ENCODE measurements around the gene CORIN. TPM values are rescaled to one million over a fixed set of nuclear protein-coding genes. Genes with fewer than 3 reads are reported as not detected.

CORIN gene
- total and polyA plus RNA-seq, 2 of the 13 experiments (the other 11 are each of a cell fraction or from before 2014, with no cell fraction given) = 0.84 to 1.2 TPM

DNA sequence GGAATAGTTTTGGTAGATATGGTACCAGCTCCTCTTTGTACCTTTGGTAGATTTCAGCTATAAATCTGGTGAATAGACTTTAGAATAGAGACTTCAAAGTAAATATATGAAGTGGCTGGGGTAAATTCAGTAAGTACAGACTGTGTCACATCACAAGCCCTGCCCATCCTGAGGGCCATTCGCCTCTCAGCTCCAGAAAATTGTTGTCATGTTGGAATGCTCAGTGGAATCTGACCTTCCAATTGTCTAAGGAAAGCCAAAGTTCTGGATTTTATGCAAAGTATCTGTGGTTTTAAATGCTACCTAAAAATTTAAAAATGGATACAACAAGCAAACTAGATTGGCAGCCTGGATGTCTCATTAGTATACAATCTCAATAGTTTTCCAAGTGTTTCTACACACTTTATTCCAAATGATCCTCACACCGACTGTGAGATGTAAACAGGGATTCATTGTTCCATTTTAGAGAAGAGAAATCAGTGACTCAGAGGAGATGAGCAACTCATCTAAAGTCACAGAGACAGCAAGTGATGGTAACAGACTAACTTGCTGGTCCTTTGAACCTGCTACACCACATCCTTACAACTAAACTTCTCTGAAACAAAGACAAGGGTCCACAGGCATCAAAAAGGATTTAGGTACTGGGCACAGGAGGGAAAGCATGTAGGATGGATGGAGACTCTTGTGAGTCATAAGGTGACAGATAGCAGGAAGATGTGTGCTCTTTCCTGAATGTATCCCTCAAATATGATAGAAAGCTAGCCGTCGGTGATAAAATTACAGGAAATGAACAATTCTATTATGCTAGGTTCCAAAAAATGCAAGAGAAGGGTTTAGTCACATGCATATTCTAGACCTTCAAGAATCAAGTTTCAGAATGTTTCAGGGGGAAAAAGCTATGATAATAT, 225.5 kb downstream of the CORIN start:
- Histone ChIP-seq H3K4me2 (ENCODE audit: low read depth, low read length) (no peak overlapping the region), H3K9me3 (ENCODE audit: low read length) (no peaks in the 10 kb centered on the region), H3K4me3 (replicated peaks in 1 of 3; ENCODE audit: insufficient read depth in 1 of 3, low read depth in 2 of 3, low read length in 3 of 3) (no peak overlapping the region), H3K9ac (ENCODE audit: insufficient read depth, low read depth, low read length) (no peak overlapping the region), H3K36me3 (replicated peaks in 1 of 2; ENCODE audit: control insufficient read depth in 1 of 2, insufficient read depth in 2 of 2, low read length in 2 of 2) (no peaks in the 10 kb centered on the region), H3K4me1 (ENCODE audit: insufficient read depth, low read length) (no peaks in the 10 kb centered on the region), H3K79me2 (ENCODE audit: insufficient read depth, low read length) (no peaks in the 10 kb centered on the region), H4K20me1 (ENCODE audit: insufficient read depth, low read length) (no peaks in the 10 kb centered on the region), H3K27me3 (ENCODE audit: control insufficient read depth in 1 of 2, insufficient read depth in 2 of 2, low read length in 2 of 2) (no peaks in the 10 kb centered on the region), H3K27ac (ENCODE audit: extremely low read length, insufficient read depth, low read length) (no peak overlapping the region), H2AFZ (ENCODE audit: low read length) (no peak overlapping the region)
- no peak for ATAC-seq
- POLR2A ChIA-PET = no interaction called here
- in situ Hi-C loops (cut with HindIII; ENCODE audit: extremely low pct_ligation_motif_present, low pct_unique_long_range_greater_than_20kb) (no loop called here), intact Hi-C loops (cut with micrococcal nuclease; ENCODE audit: unreplicated experiment) (no loop called here)
- no peak for FAIRE-seq
- TF ChIP-seq SCMH1 (CRISPR knock-in tag; IDR thresholded peaks at IDR 0.05; ENCODE audit: borderline replicate concordance) (no peak), ZNF652 (CRISPR knock-in tag; IDR thresholded peaks at IDR 0.05; ENCODE audit: borderline replicate concordance, low read depth) (no peak), ZNF570 (CRISPR knock-in tag; IDR thresholded peaks at IDR 0.05; ENCODE audit: borderline replicate concordance) (no peak), ZNF891 (CRISPR knock-in tag; IDR thresholded peaks at IDR 0.05) (no peak), SMYD3 (CRISPR knock-in tag; IDR thresholded peaks at IDR 0.05) (no peak), ZFP36 (IDR thresholded peaks at IDR 0.05; ENCODE audit: borderline replicate concordance, low read depth, low read length, partially characterized antibody) (no peak), ZNF556 (CRISPR knock-in tag; IDR thresholded peaks at IDR 0.05; ENCODE audit: borderline replicate concordance) (no peak), ZBTB1 (CRISPR knock-in tag; IDR thresholded peaks at IDR 0.05; ENCODE audit: borderline replicate concordance) (no peak), ZNF326 (CRISPR knock-in tag; IDR thresholded peaks at IDR 0.05; ENCODE audit: borderline replicate concordance) (no peak), ZNF782 (CRISPR knock-in tag; IDR thresholded peaks at IDR 0.05; ENCODE audit: borderline replicate concordance) (no peak), ZNF841 (CRISPR knock-in tag; IDR thresholded peaks at IDR 0.05; ENCODE audit: borderline replicate concordance) (no peak), ZNF562 (CRISPR knock-in tag; IDR thresholded peaks at IDR 0.05; ENCODE audit: borderline replicate concordance) (no peak), U2AF1 (optimal IDR thresholded peaks at IDR 0.05; ENCODE audit: low read depth, low read length) (no peak), ELF1 (CRISPR knock-in tag; IDR thresholded peaks at IDR 0.05) (no peak), NCOA1 (CRISPR knock-in tag; IDR thresholded peaks at IDR 0.05) (no peak), GFI1 (CRISPR knock-in tag; IDR thresholded peaks at IDR 0.05; ENCODE audit: borderline replicate concordance) (no peak), FOXJ3 (CRISPR knock-in tag; IDR thresholded peaks at IDR 0.05; ENCODE audit: borderline replicate concordance) (no peak), MXD4 (CRISPR knock-in tag; IDR thresholded peaks at IDR 0.05) (no peak)
- TF ChIP-seq, protein P1, sequence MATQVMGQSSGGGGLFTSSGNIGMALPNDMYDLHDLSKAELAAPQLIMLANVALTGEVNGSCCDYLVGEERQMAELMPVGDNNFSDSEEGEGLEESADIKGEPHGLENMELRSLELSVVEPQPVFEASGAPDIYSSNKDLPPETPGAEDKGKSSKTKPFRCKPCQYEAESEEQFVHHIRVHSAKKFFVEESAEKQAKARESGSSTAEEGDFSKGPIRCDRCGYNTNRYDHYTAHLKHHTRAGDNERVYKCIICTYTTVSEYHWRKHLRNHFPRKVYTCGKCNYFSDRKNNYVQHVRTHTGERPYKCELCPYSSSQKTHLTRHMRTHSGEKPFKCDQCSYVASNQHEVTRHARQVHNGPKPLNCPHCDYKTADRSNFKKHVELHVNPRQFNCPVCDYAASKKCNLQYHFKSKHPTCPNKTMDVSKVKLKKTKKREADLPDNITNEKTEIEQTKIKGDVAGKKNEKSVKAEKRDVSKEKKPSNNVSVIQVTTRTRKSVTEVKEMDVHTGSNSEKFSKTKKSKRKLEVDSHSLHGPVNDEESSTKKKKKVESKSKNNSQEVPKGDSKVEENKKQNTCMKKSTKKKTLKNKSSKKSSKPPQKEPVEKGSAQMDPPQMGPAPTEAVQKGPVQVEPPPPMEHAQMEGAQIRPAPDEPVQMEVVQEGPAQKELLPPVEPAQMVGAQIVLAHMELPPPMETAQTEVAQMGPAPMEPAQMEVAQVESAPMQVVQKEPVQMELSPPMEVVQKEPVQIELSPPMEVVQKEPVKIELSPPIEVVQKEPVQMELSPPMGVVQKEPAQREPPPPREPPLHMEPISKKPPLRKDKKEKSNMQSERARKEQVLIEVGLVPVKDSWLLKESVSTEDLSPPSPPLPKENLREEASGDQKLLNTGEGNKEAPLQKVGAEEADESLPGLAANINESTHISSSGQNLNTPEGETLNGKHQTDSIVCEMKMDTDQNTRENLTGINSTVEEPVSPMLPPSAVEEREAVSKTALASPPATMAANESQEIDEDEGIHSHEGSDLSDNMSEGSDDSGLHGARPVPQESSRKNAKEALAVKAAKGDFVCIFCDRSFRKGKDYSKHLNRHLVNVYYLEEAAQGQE (IDR thresholded peaks at IDR 0.05; ENCODE audit: borderline replicate concordance in 1 of 2, low read depth in 1 of 2, low read length in 2 of 2) = no peak
- TF ChIP-seq, protein P2, sequence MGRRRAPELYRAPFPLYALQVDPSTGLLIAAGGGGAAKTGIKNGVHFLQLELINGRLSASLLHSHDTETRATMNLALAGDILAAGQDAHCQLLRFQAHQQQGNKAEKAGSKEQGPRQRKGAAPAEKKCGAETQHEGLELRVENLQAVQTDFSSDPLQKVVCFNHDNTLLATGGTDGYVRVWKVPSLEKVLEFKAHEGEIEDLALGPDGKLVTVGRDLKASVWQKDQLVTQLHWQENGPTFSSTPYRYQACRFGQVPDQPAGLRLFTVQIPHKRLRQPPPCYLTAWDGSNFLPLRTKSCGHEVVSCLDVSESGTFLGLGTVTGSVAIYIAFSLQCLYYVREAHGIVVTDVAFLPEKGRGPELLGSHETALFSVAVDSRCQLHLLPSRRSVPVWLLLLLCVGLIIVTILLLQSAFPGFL (CRISPR knock-in tag; IDR thresholded peaks at IDR 0.05) = no peak
- no peak for DNase-seq (ENCODE audit: low spot score)
- CTCF ChIA-PET (ENCODE audit: low intra/inter-chr PET ratio, low total read pairs) = no interaction called here
- no TSS peak for BruUV-seq (replicated peaks)
- 33% methylated on average over 4 of the region's 4 CpGs for WGBS (ENCODE audit: low lambda C conversion rate)

Data from HepG2 (cell line).